K562 treated with DMSO at 1 percent for 24 hours (cell line): ENCODE results near the gene AP5Z1. TPM values are rescaled to one million over a fixed set of nuclear protein-coding genes. Genes with fewer than 3 reads are reported as not detected.

Experiments used
- total RNA-seq: library from RNA; unstranded; fragments of 300-600 nt; gene quantifications from 2 replicates; pipeline ENCODE4 v1.2.3, GENCODE V29; 2022; ENCODE audit warnings: low read depth; ENCODE audit not compliant: insufficient read depth

Gene AP5Z1, protein sequence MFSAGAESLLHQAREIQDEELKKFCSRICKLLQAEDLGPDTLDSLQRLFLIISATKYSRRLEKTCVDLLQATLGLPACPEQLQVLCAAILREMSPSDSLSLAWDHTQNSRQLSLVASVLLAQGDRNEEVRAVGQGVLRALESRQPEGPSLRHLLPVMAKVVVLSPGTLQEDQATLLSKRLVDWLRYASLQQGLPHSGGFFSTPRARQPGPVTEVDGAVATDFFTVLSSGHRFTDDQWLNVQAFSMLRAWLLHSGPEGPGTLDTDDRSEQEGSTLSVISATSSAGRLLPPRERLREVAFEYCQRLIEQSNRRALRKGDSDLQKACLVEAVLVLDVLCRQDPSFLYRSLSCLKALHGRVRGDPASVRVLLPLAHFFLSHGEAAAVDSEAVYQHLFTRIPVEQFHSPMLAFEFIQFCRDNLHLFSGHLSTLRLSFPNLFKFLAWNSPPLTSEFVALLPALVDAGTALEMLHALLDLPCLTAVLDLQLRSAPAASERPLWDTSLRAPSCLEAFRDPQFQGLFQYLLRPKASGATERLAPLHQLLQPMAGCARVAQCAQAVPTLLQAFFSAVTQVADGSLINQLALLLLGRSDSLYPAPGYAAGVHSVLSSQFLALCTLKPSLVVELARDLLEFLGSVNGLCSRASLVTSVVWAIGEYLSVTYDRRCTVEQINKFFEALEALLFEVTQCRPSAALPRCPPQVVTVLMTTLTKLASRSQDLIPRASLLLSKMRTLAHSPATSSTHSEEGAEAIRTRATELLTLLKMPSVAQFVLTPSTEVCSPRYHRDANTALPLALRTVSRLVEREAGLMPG
- total RNA-seq: 55.9 and 59.3 TPM in 2 replicates

DNA sequence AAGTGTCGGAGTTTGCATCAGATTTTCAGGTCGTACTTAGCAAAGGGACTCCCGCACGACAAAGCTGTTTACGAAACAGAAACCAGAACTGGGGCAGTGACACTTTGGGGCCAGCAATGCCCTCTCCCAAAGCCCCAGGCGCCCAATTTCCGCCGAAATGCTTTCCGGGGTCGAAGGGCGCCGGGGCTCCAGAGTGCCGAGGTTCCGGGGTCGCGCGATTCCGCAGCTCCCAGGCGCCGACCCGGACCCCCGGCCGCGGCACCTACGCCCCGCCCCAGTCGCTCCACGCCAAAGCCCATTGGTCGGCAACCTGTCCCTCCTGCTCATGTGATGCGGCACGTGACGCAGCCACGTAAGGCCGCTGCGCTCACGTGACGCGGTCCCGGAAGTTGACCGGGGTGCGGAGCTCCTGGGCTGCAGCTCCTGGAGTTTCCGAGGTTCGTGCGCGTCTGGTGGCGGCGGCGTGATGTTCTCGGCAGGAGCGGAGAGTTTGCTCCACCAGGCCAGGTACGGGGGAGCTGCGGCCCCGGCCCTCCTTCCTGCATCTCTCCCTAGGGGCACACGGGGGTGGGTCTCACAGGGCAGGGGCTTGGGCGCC is at the start of gene AP5Z1:
AP5Z1 (plus strand) TSS at position 374 of the 598 bp plus-strand sequence; CDS start at position 467, 93 bp downstream.

Other genes with a start within 250 kb of the AP5Z1 start
- gene FOXK1, start 93.3 kb upstream of the AP5Z1 start, total RNA-seq: 13.6 and 14.4 TPM in 2 replicates
- gene PAPOLB, start 86.4 kb downstream of the AP5Z1 start, total RNA-seq: not detected in 2 replicates
- gene RADIL, start 108.1 kb downstream of the AP5Z1 start, total RNA-seq: 6.7 and 6.9 TPM in 2 replicates
- not detected in 2 replicates for gene MMD2, start 183.6 kb downstream of the AP5Z1 start, total RNA-seq